Chondrocyte (in vitro differentiated cells): ENCODE data around the gene TOMM5. TPM values are rescaled to one million over a fixed set of nuclear protein-coding genes. Genes with fewer than 3 reads are reported as not detected.

ENCODE experiments used
- DNase-seq: peaks from one replicate; pipeline ENCODE4 v3.0.0; 2021; ENCODE audit warnings: mixed read lengths, low spot score
- H3K27ac Mint-ChIP-seq: one replicate; pipeline ENCODE4 v1.8.0; 2021; ENCODE audit warnings: mild to moderate bottlenecking, moderate library complexity, mixed read lengths; ENCODE audit not compliant: unreplicated experiment
- H3K27me3 Mint-ChIP-seq: 2 replicates; pipeline ENCODE4 v1.8.0; 2021; ENCODE audit warnings: low read depth, mixed read lengths
- H3K36me3 Mint-ChIP-seq: 2 replicates; pipeline ENCODE4 v1.8.0; 2021; ENCODE audit warnings: low read depth, mixed read lengths
- H3K4me1 Mint-ChIP-seq: 2 replicates; pipeline ENCODE4 v1.8.0; 2021; ENCODE audit warnings: low read depth, mild to moderate bottlenecking, mixed read lengths
- H3K4me3 Mint-ChIP-seq: one replicate; pipeline ENCODE4 v1.8.0; 2021; ENCODE audit warnings: mild to moderate bottlenecking, moderate library complexity, mixed read lengths; ENCODE audit not compliant: unreplicated experiment
- H3K9me3 Mint-ChIP-seq: 2 replicates; pipeline ENCODE4 v1.8.0; 2021; ENCODE audit warnings: low read depth, mixed read lengths
- CTCF ChIP-seq: fragments of 200-600 bp; sonication (generic); IDR thresholded peaks from 2 replicates; pipeline ENCODE4 v1.5.0; 2021; ENCODE audit warnings: antibody characterized with exemption, mild to moderate bottlenecking, moderate library complexity
- total RNA-seq: library from RNA; stranded (reverse); gene quantifications from 3 replicates; pipeline ENCODE4 v1.2.1, GENCODE V29; 2021

TOMM5 gene
- total RNA-seq, 1 donor from 2014 or later: 83.0 TPM

DNA sequence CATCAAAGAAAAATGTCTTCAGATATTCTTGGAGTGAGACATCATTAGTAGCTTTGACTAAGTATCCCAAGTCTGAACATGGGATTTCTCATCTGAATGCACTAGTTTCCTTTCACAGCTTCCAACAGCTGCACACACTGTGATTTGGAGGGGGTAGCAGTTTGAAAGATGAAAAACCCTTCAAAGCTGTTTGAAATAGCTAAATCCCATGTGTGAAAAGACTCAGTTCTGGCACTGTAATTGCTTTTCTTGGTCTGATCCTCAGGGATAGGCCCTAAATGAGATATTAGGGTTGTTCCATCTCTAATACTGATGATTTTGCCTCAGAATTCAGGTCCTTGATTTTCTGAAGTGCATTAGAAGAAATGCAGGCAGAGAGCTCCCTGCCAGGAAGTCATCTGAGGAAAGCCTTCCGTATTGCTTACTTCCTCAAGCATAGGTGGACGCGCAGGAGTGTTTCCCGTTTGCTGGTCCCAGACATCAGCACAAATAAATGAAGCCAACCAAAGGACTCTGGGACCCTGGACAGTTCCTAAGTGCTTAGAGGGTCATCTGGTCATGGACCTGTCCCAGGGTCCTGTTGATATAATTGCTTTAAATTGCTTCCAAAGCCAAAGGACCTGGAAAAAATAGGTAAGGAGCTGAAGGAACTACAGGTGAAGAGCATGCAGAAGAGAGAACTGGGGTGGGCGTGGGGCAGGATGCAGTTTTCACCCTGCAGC lies 32.8 kb upstream of the TOMM5 start:
- no peak overlapping the region for H3K27ac Mint-ChIP-seq
- peaks cover 21% of the 10 kb centered on the region for H3K27me3 Mint-ChIP-seq
- no peak overlapping the region for H3K4me3 Mint-ChIP-seq
- peaks cover 1% of the 10 kb centered on the region for H3K36me3 Mint-ChIP-seq
- no peaks in the 10 kb centered on the region for H3K9me3 Mint-ChIP-seq
- H3K4me1 Mint-ChIP-seq: no peaks in the 10 kb centered on the region
- no peak for DNase-seq
- no peak for TF ChIP-seq CTCF

DNA sequence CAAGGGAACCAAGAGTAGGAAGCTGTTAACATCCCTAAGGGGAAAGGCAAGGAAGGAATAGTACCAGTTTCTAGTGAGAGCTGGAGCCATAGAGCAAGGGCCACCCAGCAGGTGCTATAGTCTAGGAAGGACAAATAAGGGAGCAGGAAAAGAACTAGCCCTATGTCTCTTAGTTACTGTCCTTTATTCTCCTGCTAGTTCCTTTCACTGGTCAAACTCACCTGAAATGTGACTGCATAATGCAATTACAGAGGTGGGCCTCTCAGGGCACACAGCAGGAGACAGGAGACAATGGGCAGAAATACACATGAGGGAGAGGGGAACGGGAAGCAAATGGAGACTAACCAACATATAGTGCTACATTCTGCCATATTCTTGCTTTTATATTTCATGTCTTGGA lies 31.7 kb upstream of the TOMM5 start:
- no peaks in the 10 kb centered on the region for H3K4me1 Mint-ChIP-seq

DNA sequence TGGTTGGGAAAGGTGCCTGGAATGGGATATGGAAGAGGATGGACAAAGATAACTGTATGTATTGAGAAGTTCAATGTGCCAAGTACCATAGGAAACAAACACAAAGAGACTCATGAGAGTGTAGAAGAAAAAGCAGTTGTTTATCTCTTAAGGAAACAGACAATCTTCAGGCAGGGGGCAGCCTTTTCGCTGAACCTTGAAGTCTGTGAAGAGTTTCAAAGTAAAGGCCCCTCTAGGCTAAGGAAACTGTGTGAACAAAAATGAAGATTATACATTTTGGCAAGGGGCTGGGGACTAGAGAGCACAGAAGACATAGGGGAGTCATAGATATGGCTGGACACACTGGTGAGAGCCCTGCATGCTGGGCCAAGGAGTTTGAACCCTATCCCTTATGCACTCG lies 30.9 kb upstream of the TOMM5 start:
- H3K36me3 Mint-ChIP-seq: peaks cover 1% of the 10 kb centered on the region
- H3K4me1 Mint-ChIP-seq: no peaks in the 10 kb centered on the region
- H3K4me3 Mint-ChIP-seq: no peak overlapping the region
- peaks cover 19% of the 10 kb centered on the region for H3K27me3 Mint-ChIP-seq
- TF ChIP-seq CTCF: no peak
- no peaks in the 10 kb centered on the region for H3K9me3 Mint-ChIP-seq
- DNase-seq: no peak
- H3K27ac Mint-ChIP-seq: no peak overlapping the region

More for the DNA sequence above, 31.7 kb upstream of the TOMM5 start:
- H3K36me3 Mint-ChIP-seq: peaks cover 1% of the 10 kb centered on the region
- no peak overlapping the region for H3K27ac Mint-ChIP-seq
- peaks cover 21% of the 10 kb centered on the region for H3K27me3 Mint-ChIP-seq
- TF ChIP-seq CTCF: no peak
- no peaks in the 10 kb centered on the region for H3K9me3 Mint-ChIP-seq
- H3K4me3 Mint-ChIP-seq: no peak overlapping the region
- DNase-seq: no peak

DNA sequence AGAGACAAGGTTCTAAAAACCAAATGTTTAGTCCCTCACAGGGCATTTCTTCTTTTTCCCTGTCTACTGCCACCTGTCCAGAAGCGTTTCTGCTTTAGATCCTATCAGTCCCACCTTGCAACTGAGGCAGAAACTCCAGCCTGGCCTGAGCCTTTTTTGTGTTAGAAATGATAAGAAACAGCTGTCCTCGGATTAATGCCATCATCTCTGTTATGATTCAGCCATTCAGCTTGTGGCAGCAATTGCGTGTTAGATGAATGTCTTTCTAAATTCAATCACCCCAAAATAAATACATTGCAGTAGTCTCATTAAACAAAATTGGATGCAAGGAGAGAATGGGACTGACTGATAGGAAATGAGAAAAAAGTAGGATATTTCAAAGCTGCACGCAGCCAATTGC lies 30.1 kb upstream of the TOMM5 start:
- Mint-ChIP-seq H3K4me1 (no peaks in the 10 kb centered on the region), H3K27me3 (peaks cover 16% of the 10 kb centered on the region), H3K9me3 (no peaks in the 10 kb centered on the region), H3K27ac (no peak overlapping the region), H3K36me3 (no peaks in the 10 kb centered on the region), H3K4me3 (no peak overlapping the region)
- TF ChIP-seq CTCF: no peak
- DNase-seq: no peak

GRCh38 chr9:37621273-37622121 lies 29.1 kb upstream of the TOMM5 start:
- Mint-ChIP-seq H3K27ac (no peak overlapping the region), H3K4me1 (no peaks in the 10 kb centered on the region), H3K9me3 (no peaks in the 10 kb centered on the region), H3K4me3 (no peak overlapping the region), H3K36me3 (no peaks in the 10 kb centered on the region), H3K27me3 (peaks cover 12% of the 10 kb centered on the region)
- DNase-seq: no peak
- no peak for TF ChIP-seq CTCF
